WI38 (cell line): ENCODE results near the gene PRAC2.

Experiments
- H3K4me3 ChIP-seq: 2 replicates; pipeline ENCODE4 v1.5.1; 2011; ENCODE audit warnings: low read depth, mild to moderate bottlenecking, control low read depth, low read length
- TF ChIP-seq, protein P1 (sequence below): IDR thresholded peaks from 2 replicates; pipeline ENCODE4 v1.5.1; 2012; ENCODE audit warnings: low read depth, mild to moderate bottlenecking, control low read depth, low read length

The PRAC2 gene

DNA sequence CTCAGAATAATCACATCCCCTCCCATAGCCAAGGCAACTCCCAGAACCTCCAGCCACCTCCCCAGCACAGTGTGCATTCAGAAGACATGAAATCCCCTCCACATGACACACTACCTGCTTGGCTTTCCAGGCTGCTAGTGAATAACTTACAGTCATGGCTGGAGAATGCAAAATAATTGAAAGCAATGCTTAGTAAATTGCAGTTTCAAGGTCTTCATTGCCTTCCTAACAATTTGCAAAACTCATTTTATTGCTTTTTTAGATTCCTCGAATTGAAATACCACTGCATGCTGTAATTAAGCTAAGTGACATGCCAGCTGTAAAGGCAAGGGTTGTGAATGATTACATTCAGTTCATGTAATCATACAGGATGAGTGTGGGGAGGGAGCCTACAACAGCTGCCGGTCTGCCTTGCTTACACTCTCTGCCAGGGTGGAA lies 34.6 kb downstream of the PRAC2 start:
- TF ChIP-seq, protein P1, sequence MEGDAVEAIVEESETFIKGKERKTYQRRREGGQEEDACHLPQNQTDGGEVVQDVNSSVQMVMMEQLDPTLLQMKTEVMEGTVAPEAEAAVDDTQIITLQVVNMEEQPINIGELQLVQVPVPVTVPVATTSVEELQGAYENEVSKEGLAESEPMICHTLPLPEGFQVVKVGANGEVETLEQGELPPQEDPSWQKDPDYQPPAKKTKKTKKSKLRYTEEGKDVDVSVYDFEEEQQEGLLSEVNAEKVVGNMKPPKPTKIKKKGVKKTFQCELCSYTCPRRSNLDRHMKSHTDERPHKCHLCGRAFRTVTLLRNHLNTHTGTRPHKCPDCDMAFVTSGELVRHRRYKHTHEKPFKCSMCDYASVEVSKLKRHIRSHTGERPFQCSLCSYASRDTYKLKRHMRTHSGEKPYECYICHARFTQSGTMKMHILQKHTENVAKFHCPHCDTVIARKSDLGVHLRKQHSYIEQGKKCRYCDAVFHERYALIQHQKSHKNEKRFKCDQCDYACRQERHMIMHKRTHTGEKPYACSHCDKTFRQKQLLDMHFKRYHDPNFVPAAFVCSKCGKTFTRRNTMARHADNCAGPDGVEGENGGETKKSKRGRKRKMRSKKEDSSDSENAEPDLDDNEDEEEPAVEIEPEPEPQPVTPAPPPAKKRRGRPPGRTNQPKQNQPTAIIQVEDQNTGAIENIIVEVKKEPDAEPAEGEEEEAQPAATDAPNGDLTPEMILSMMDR, result no peak
- H3K4me3 ChIP-seq, result no peak overlapping the region

DNA sequence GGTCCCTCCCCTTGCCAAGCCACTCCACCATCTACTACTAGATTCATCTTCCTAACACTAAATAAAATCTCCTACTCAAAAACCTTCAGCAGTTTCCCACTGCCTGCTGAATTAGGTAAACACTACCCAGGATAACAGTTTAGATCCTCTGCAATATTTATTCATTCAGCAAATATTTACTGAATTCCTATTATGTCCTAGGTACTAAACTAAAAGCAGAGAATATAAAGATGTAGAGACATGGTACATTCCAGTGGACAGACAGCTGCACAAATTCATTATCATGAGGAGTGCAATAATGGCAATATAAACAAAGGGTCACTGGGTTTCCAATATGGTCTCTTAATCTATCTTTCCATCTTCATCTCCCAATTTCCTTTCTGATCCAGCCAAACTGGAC lies 36.3 kb downstream of the PRAC2 start:
- TF ChIP-seq, protein P1, result no peak
- no peak overlapping the region for H3K4me3 ChIP-seq

DNA sequence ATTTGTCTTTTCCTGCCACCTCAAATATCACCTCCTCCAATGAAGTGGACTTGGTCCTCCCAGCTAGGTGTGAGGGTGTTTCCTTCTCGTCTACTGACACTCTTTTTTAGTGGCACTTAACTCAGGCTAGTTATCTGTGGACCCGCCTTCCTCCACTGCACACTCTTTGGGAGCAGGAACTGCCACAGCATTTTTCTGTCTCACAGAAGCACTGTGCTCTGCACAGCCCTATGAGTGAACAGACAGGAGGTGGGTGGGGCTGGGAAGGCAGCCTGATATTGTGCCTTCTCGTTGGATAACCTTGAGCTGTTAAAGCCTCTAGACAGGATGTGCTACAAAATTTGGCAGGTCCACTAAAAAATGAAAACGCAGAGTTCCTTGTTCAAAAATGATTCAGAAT lies 37.4 kb downstream of the PRAC2 start:
- H3K4me3 ChIP-seq, result no peak overlapping the region
- TF ChIP-seq, protein P1, result no peak

DNA sequence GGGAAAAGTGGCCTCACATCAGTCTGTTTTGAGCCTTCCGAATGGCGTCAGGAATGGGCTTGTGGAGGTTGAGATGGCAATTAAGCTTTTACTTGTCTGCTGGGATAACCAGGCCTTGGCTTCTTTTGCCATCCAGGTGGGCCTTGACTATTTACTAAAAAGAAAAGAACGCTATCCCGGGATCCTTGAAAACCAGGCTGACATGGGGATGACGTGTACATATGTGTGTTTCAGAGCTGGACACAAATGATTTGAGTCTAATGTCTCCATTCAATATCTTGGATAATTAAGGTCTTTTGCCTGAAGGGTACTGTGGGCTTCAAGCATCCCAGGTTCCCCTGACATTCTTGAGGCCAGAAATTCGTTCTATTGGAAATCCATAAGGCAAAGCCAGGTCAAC lies 38.1 kb downstream of the PRAC2 start:
- TF ChIP-seq, protein P1, result no peak
- no peak overlapping the region for H3K4me3 ChIP-seq

DNA sequence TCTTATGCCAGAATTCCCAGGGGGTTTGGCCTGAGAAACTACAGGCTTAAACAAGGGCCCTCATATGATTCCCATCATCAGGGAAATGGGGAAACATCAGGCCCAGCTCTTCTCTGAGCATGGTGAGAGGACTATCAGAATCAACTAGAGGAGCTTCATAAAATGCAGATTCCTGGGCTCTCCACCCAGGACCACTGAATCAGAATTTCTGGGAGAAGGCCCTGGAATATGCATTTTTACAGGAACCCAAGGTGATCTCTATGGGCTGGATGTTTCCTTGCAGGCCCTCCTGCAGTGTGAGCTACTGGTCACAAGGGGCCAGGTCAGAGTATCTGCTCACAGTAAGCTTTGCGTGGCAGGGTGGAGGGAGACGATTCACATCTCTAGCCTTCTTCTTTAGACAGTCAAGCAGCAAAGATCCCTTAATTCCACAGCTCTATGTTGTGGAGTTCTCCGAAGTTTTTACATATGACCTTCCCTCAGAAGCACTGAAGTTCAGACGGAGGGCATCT lies 44.3 kb downstream of the PRAC2 start:
- TF ChIP-seq, protein P1, result no peak
- H3K4me3 ChIP-seq, result no peak overlapping the region

DNA sequence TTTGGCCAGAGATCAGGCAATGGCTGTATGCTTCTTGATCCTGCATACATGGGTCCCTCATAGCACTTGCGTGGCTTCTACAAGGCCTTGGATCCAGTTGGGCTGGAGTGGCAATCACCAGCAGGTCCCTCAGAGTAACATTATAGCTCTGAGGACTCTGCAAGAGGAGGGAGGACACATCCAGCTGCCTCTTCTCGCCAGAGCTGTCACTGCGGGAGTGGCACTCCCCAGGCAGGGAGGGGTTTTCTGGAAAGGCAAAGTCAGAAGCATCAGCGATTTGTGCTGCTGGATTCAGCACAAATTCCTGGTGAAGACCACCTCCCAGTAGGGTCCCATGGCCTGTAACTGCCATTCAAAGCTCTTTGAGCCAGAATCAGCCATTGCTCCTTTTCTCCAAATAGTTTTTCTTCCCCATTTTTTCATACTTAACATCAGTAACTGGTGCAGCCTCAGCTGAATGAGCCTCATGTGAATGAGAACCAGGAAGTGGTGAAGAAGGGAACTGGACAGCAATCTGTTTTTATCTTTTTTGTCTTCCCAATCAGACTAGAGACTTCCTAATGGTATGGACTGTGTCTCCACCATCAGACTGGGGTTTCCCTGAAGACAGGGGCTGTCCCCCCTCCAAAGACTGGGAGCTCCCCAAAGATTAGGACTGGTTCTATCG lies 46.2 kb downstream of the PRAC2 start:
- TF ChIP-seq, protein P1, result no peak
- no peak overlapping the region for H3K4me3 ChIP-seq

DNA sequence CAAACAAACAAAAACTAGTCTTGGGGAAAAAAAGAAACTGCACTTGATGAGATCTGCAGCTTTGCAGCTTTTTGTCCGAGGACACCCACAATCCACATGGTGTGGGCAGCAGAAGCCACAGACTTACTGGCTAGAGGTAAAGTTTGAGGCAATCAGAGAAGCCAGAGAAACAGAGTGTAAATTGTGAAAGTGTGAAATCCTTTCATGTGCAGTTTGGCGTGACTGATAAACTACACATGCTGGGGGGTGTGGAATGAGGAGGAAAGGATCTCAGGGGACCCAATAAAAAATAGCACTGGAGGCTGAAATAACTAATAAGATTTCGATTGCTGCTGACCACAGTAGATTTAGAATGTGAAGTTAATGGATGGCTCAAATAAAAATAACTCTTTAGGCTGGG lies 48.0 kb downstream of the PRAC2 start:
- TF ChIP-seq, protein P1, result no peak
- H3K4me3 ChIP-seq, result no peak overlapping the region
